GM21529 (cell line): ENCODE data around the gene CEP44.
"Not testable (repeated sequence)": the region's sequence is repeated elsewhere in the genome, so short reads cannot be mapped to it uniquely, and the experiment has no call there.

ENCODE experiments used
- ATAC-seq: cut with Tn5 transposase; IDR thresholded peaks from one replicate; pipeline ENCODE4 v1.9.1; 2021; ENCODE audit not compliant: unreplicated experiment

The CEP44 gene

GRCh38 chr4:174380206-174380605, 96.5 kb downstream of the CEP44 start:
- not testable (repeated sequence) for ATAC-seq

GRCh38 chr4:174380699-174381439, 97.2 kb downstream of the CEP44 start:
- no peak for ATAC-seq

GRCh38 chr4:174381440-174381800, 97.7 kb downstream of the CEP44 start:
- ATAC-seq = no peak
